Left lung (tissue), 10 donors: ENCODE data around the gene LAMB4. TPM values are rescaled to one million over a fixed set of nuclear protein-coding genes. Genes with fewer than 3 reads are reported as not detected.

Experiments used
- ATAC-seq: fragments of 200-7000 bp; cut with Tn5 transposase; one replicate; pipeline ENCODE4 v1.9.1; 2020; ENCODE audit warnings: moderate library complexity
- DNase-seq, 4 donors: peaks; one replicate each; pipeline ENCODE4 v3.0.0-alpha.2; 2013 to 2020
- H3K27ac ChIP-seq, 2 donors: fragments of 200-600 bp; sonication (generic) in 1 of 2; one replicate each; pipeline versions ENCODE4 v1.5.0 to v1.8.0; 2020 to 2021
- H3K27me3 ChIP-seq, 2 donors: fragments of 200-600 bp; sonication (generic) in 1 of 2; one replicate each; pipeline versions ENCODE4 v1.5.0 to v1.8.0; 2020 to 2021
- H3K36me3 ChIP-seq, 2 donors: fragments of 200-600 bp; sonication (generic) in 1 of 2; one replicate each; pipeline versions ENCODE4 v1.5.0 to v1.8.0; 2020 to 2021
- H3K4me1 ChIP-seq, 2 donors: fragments of 200-600 bp; one replicate each; pipeline ENCODE4 v1.8.0; 2021
- H3K4me3 ChIP-seq, 2 donors: fragments of 200-600 bp; sonication (generic) in 1 of 2; one replicate each; pipeline versions ENCODE4 v1.5.0 to v1.8.0; 2020 to 2021; ENCODE audit warnings: mild to moderate bottlenecking in 1 of 2
- H3K9me3 ChIP-seq, 2 donors: fragments of 200-600 bp; sonication (generic) in 1 of 2; one replicate each; pipeline versions ENCODE4 v1.5.0 to v1.8.0; 2020 to 2021
- CTCF ChIP-seq, 2 donors: fragments of 200-600 bp; sonication (generic) in 1 of 2; IDR thresholded peaks; one replicate each; pipeline versions ENCODE4 v1.5.0 to v1.8.0; 2021; ENCODE audit warnings: antibody characterized with exemption in 2 of 2
- intact Hi-C, 2 donors: fragments of 100-400 bp; cut with DNase I; formaldehyde crosslinking; loops; one replicate each; pipeline versions ENCODE4 v1.11.2 to v1.14.2; 2022
- polyA plus RNA-seq, 6 donors: library from polyadenylated mRNA; unstranded; fragments of 120-200 nt; gene quantifications; one replicate each; pipeline ENCODE4 v1.2.1, GENCODE V29; 2013; ENCODE audit not compliant: insufficient read length in 6 of 6
- total RNA-seq, 2 donors: library from RNA; stranded (reverse); fragmentation: NEBNext Ultra II Directional; extraction: Animal tissue kit (Norgen Biotek cat#: 25700); gene quantifications; one replicate each; pipeline ENCODE4 v1.2.1, GENCODE V29; 2021
- donor health status: DM: no; HTN: yes; CAD: no.
- donor health status: DM: no; HTN: no; CAD: no.

LAMB4 gene
- total and polyA plus RNA-seq, 8 donors: 0.10 to 0.37 (median 0.29) TPM; not detected in 1

GRCh38 chr7:108102671-108103312 lies 27.4 kb downstream of the LAMB4 start:
- intact Hi-C loops: no loop called here
- no peak for DNase-seq
- Histone ChIP-seq H3K36me3 (no peaks in the 10 kb centered on the region), H3K4me3 (no peak overlapping the region), H3K27ac (no peak overlapping the region), H3K9me3 (no peaks in the 10 kb centered on the region), H3K27me3 (no peaks in the 10 kb centered on the region), H3K4me1 (peaks cover 0 to 9% of the 10 kb centered on the region in 2 donors)
- no peak for TF ChIP-seq CTCF (IDR thresholded peaks at IDR 0.05)
- no peak for ATAC-seq

- H3K4me3 ChIP-seq: no peak overlapping the region
- no peaks in the 10 kb centered on the region for H3K27me3 ChIP-seq
- ATAC-seq (no peak), DNase-seq (no peak)
- peaks cover 0 to 3% of the 10 kb centered on the region in 2 donors for H3K4me1 ChIP-seq
- H3K27ac ChIP-seq: no peak overlapping the region
- intact Hi-C loops: no loop called here
- no peaks in the 10 kb centered on the region for H3K36me3 ChIP-seq
- no peak for TF ChIP-seq CTCF (IDR thresholded peaks at IDR 0.05)
- H3K9me3 ChIP-seq: no peaks in the 10 kb centered on the region
These were observed 28.4 kb downstream of the LAMB4 start for GRCh38 chr7:108101759-108102158.

- Histone ChIP-seq H3K4me1 (peaks cover 13 to 16% of the 10 kb centered on the region in 2 donors), H3K36me3 (no peaks in the 10 kb centered on the region), H3K9me3 (no peaks in the 10 kb centered on the region), H3K27me3 (no peaks in the 10 kb centered on the region), H3K4me3 (no peak overlapping the region), H3K27ac (no peak overlapping the region)
- ATAC-seq: no peak
- DNase-seq: no peak
- no peak for TF ChIP-seq CTCF (IDR thresholded peaks at IDR 0.05)
- intact Hi-C loops: no loop called here
These were observed 30.4 kb downstream of the LAMB4 start for GRCh38 chr7:108099713-108100112.

- Histone ChIP-seq H3K9me3 (no peaks in the 10 kb centered on the region), H3K27me3 (no peaks in the 10 kb centered on the region), H3K4me3 (no peak overlapping the region), H3K4me1 (peaks cover 15 to 16% of the 10 kb centered on the region in 2 donors), H3K27ac (no peak overlapping the region), H3K36me3 (no peaks in the 10 kb centered on the region)
- peak in 1 of 2 donors; percentile 22 for TF ChIP-seq CTCF (IDR thresholded peaks at IDR 0.05)
- DNase-seq (no peak), ATAC-seq (no peak)
- intact Hi-C loops: no loop called here
These were observed 32.5 kb downstream of the LAMB4 start for GRCh38 chr7:108097703-108098102.

GRCh38 chr7:108096996-108097395 lies 33.2 kb downstream of the LAMB4 start:
- H3K36me3 ChIP-seq: no peaks in the 10 kb centered on the region
- H3K9me3 ChIP-seq: no peaks in the 10 kb centered on the region
- ATAC-seq (no peak), DNase-seq (no peak)
- no peak for TF ChIP-seq CTCF (IDR thresholded peaks at IDR 0.05)
- intact Hi-C loops: no loop called here
- H3K27ac ChIP-seq: no peak overlapping the region
- H3K4me3 ChIP-seq: no peak overlapping the region
- H3K27me3 ChIP-seq: no peaks in the 10 kb centered on the region
- peaks cover 15 to 16% of the 10 kb centered on the region in 2 donors for H3K4me1 ChIP-seq
